ENCODE data around the gene BDKRB2.

The BDKRB2 gene

DNA sequence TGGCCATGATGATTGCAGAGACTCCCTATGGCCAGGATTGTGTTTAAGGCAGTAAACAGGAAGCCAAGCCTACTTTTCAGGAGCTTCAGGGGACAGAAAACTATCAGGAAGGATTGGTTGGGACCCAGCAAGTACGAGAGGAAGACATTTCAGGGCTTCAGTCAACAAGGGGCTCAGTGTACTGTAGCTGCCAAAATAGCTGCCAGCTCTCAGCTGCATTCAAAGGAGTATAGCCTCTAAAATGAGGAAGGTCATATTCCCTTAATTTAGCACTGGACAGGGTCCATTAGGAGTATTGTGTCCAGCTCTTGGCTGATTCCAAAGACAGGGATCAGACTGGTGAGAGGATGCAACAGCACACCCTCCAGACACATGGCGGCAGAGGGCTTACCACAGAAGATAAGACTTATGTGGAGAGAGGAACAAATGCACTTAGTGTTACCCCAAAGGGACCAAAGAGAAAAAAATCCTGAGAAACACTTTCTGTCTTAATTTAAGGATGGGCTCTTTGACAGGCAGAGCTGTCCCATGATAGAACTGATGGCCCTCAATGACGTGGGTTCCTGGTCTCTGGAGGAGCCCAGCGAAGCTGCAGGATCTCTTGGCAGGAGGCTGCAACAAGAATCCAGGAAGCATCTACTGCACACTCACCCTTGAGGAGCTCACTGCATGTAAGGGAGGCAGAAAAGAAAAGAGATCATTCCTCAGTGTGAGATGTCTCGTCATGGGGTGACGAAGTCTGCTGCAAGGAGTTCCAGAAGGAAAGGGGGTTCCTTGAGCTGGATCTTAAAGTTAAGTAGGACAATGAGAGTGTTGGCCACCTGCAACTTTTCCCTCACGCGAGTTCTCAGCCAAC is 66.2 kb downstream of the BDKRB2 start:
- no peak for DNase-seq (ENCODE audit: low read depth in 2 of 2)

DNA sequence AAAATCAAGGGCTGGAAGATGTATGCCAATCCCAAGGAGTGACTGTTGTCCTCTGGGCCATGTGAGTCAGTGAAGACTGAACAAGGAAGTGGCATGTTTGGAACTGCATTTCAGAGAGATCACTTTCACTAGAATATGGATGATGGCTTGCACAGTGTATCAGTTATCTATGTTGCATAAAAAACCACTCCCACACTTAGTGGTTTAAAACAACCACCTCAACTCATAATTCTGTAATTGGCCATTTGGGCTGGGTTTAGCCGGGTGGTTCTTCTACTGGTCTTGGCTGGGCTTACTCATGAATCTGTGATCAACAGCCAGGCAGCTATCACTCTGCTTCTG is 66.8 kb downstream of the BDKRB2 start:
- DNase-seq (ENCODE audit: low read depth in 2 of 2), result no peak

DNA sequence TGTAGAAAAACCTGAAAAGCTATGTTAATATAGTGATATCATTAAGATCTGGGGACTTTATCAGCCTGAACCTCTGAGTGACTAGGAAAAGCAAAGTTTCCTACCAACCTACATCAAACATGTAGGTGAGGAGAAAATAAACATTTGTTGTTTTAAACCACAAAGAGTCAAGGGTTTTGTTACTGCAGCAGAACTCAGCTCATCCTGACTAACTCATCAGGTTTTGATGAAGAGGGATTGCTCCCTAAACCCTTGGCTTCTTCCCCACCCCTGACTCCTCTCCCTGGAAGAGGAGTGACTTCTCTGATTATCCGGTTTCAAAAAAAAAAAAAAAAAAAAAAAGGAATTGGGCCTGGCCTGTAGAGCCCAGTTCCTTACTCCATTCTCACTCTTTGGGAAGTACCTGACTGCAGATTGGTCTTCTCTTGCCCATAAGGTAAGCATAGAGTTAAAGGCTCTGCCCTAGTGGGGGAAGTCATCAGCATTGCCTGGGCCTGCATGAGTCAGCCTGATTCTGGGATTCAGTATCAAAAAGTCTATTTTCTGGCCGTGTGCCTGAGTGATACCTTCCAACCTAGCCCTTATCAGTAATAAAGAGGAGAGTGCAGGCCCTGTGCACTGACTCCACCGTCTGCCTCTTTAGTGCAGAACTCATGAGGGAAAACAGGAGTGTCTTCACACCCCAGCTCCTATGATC is 68.3 kb downstream of the BDKRB2 start:
- no peak for DNase-seq (ENCODE audit: low read depth in 2 of 2)

DNA sequence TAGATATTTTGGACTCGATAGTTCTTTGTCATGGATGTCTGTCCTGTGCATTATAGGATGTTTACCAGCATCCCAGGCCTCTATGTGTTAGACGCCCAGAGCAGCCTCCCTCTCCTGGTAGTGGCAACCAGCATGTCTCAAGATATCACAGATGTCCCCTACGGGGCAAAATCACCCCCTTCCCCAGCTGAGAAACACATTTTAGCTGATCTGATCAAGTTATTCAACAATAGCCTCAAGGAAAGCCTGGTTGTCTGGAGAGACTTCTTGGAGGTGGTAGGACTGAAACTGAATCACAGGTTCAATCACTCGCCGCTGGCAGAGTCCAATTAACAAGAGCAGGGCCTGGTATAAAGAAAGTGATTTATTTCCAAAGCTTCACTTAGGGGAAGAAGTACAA is 69.0 kb downstream of the BDKRB2 start:
- DNase-seq (ENCODE audit: low read depth in 2 of 2), result no peak

DNA sequence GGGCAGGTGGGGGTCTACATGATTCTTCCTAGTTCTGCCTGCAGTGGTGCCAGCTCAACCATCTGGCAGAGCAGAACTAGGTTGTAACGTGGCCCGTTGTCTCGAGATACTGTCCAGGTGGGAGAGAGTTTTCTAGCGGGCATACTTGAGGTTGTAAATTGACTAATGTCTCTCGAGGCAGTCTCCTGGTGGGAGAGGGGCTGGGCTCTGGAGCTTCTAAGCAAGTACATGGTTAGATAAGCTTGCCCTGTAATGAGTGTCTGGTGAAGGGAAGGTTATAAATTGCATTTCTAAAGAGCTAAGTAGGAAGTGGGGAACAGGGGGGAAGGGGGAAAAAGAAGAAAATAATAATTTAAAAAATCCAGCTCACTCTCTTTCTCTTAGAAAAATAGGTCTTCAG is 69.5 kb downstream of the BDKRB2 start:
- no peak for DNase-seq (ENCODE audit: low read depth in 2 of 2)

DNA sequence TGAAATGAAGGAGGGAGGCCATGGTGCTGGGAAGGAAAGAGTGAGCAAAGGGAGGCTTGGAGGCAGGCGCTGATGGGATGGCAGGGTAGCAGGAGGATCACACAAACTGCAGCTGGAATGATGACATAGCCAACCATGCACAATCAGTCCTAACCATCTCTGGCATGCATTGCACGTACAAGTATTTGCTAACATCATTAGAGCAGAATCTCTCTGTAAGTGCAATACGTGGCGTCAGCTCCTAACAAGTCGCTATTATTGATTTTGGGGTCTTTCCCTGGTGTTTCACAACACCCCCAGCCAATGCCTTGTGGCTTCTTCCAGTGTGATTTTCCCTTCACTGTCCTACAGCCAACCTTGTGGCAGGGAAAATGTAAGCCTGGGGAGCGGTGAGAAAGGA is 69.9 kb downstream of the BDKRB2 start:
- no peak for DNase-seq (ENCODE audit: low read depth in 2 of 2)

DNA sequence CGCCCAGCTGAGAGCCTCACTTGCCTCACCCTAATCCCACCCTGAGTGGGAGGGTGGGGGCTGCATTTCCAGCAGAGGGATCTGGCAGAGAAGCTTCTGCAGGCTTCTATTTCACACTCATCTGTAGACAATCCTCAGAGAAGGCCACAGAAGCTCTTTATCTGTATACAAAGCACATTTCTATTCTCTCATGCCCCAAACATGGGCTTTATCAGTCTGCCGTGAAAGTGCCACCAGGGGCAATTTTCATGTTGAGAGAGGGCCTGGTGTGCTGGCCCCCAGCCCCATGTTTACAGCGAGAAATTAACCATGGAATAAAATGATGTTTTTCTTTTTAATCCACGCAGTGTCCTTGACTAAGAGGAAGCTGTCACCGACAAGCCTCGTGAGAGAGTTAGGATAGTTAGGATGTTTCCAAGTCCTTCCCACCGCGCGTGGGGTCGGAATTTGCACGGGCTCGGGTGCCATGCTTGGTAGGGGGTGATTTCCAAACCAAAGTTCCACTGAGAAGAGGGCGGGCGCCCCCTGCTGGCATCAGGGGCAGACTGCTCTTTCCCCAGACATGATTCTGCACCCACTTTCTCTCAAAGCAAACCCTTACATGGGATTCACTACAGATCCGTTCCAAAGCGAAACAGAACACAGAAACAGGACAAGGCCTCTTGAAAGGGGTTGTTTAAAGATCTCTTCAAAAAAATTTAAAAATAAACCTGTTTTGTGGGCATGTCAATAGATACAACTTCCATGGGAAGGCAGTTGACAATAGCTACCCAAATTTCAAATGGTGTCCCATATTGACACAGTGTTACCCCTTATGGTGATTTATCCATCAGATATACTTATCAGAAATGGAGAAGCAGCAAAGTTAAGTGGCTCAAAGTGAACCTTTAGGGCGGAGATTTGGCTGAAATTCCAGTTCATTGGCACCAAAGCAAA is 70.8 kb downstream of the BDKRB2 start:
- DNase-seq (ENCODE audit: low read depth in 2 of 2), result peak; percentile 30 to 53

DNA sequence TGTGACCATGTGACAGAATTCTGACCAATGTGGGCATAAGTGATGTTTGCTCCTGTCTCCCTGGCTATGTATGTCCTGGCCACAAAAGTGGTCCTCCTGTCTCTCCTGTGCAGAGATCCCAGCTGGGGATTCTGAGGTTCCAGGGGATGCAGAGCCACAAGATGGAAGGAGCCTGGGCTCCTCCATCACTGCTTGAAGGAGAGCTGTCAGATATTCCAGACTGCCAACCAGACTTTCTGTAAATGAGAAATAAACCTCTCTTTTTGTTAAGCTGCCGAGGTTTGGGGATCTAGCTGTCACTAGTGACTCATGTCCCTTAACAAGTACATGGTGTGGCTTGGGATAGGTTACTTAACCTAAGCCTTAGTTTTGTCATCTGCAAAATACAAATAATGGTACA is 73.3 kb downstream of the BDKRB2 start:
- no peak for DNase-seq (ENCODE audit: low read depth in 2 of 2)

DNA sequence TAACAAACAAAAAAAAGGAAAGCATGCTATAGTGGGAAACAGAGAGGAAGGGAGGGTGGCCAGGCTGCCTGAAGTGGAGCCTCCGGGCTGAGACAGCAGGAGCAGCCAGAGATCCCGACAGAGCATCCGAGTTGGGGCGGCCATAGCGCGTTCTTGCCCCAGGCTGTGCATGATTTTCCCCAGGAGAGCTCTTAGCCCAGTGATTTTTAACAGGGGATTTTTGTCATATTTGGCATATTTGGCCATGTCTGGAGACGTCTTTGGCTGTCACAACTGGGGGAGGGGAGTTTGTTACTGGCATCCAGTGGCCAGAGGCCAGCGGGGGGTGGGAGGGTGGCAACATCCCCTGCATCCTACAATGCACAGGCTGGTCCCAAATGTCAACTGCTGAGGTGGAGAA is 74.9 kb downstream of the BDKRB2 start:
- DNase-seq (ENCODE audit: low read depth in 2 of 2), result no peak

DNA sequence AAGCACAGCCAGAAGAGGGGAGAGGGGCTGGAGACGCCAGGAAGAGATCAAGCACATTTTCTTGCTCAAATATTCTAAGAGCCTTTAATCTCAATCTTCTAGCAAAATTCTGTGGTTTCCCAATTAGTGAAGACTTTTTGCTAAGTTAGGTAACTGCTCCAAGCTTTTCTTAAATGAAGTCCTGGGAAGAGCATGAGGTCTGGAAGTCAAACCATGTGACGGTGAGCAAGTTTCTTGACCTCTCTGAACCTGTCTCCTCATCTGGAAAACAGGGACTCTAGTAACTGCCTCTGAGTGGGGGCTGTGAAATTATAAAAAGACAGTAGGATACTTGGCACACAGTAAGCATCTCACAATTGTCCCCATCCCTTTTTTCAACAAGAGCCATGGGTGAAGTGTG is 75.5 kb downstream of the BDKRB2 start:
- DNase-seq (ENCODE audit: low read depth in 2 of 2), result no peak

DNA sequence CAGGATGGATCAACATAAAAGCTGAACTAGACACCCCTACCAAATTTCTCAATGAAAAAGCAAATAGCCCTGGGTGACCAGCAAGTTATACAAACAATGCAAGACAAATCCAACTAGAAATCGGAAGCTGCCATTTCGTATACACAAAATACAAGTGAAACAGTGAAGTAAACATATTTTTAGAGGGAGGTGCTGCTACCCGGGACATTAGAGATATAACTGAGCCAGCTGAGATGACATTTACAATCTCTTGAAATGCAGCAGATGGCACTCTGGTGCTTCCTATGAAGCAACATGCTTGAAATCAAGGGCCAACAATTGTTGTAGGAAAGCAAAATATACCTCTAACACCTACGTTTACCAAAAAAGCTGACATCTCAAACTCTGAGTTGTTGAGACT is 76.8 kb downstream of the BDKRB2 start:
- DNase-seq (ENCODE audit: low read depth in 2 of 2), result no peak

DNA sequence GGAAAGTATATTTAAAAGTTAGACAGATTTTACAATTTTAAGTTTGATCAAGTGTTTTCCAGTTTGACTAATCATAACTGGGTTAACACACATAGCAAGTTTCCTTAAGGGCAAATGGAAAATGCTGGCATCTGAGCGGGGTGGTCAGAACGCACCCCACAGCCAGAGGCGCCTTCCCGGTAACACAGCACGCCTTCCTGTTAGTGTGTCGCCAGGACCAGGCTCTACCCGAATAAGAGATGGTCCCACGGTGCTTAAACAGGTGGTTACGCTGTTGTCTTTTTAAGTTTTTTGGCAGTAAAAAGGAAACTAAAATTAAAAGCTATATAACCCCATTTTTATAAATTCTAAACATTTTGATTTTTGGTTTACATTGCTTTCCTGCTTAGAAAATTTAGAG is 79.4 kb downstream of the BDKRB2 start:
- no peak for DNase-seq (ENCODE audit: low read depth in 2 of 2)

DNA sequence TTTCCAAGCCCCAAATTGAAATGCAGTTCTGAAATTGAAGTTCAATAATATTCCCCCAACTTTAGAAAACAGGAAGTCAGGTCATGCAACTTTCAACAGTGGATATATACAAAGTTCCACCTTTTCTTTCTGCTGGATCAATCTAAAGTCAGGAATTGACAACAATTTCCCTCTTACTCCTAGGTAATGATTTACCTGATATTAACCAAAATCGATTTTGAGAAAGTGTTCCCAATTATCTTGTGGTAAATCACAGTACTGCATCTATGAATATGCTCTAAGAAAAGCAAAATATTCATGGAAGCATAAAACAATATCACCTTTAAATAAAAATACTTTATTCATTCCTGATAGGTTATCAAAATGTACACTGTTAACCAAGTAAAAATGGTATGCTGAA is 79.8 kb downstream of the BDKRB2 start:
- no peak for DNase-seq (ENCODE audit: low read depth in 2 of 2)

DNA sequence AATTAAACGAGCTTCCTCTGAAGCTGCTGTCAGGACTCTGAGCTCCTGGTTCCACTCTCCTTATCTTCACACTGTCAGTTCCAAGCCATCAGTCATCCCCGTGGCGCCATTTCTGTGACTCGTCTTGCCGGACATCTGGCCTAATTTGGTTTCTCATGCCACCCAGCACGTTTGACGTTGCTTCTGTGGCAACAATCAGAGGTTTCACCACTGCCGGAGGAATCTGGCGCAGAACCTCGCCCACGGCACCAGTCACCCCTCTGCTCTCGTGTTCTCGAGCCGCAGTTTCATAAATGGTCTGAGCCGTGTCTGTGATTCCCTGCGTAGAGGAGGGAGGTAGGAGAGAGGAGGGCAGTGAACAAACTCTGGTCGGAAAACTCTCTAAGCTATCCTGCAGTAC is 81.0 kb downstream of the BDKRB2 start:
- DNase-seq (ENCODE audit: low read depth in 2 of 2), result no peak

DNA sequence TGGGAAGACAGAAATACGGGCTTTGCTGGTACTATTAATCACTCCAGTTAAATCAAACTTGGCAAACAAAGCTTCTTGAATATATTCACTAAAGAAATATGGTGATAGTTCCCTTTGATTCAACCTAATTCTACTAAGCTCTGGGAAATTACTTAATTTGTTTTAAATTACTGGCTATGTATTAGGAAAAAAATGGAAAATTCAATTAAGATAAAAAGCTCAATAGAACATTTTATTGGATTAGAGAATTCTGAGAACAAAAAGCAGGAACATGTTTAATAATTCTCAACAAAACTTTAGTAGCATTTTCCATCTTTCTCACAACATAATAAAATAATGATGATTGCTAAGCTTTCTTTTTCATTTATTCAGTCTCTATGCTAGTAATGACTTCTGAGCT is 81.6 kb downstream of the BDKRB2 start:
- no peak for DNase-seq (ENCODE audit: low read depth in 2 of 2)

DNA sequence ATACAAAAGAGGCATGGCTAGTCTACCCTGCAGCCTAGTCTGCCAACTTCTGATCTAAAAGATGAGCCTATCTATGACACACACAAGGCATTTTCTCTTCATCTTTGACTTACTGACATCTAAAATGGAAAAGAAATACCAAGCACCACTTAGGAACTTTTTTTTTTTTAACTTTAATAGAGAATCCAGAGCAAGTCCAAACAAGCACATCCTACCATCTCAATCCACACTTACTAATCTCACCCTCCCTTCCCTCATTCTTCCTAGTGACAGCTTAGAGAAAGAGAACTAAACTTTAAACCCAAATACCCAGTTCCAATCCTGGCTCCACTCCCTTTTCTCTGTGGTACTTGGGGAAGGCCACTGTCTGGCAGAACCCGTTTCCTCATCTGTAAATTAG is 83.2 kb downstream of the BDKRB2 start:
- DNase-seq (ENCODE audit: low read depth in 2 of 2), result no peak
